Measurements from ENCODE around the gene TAGAP.

Gene TAGAP

GRCh38 chr6:159082039-159082815 is 37.4 kb upstream of the TAGAP start:
- no peak for DNase-seq
- Histone ChIP-seq H3K9me3 (replicated peaks; ENCODE audit: insufficient read depth, low read length) (no peaks in the 10 kb centered on the region), H2AFZ (ENCODE audit: low read length) (no peak overlapping the region), H3K4me1 (ENCODE audit: low read length) (no peaks in the 10 kb centered on the region), H3K36me3 (replicated peaks; ENCODE audit: insufficient read depth, low read length) (no peaks in the 10 kb centered on the region), H3K9me2 (replicated peaks; ENCODE audit: insufficient read depth, low read length) (no peaks in the 10 kb centered on the region), H3K4me3 (ENCODE audit: low read length) (no peak overlapping the region), H3K27ac (ENCODE audit: low read length) (no peak overlapping the region), H3F3A (ENCODE audit: insufficient read depth, low read length) (no peaks in the 10 kb centered on the region), H3K79me2 (ENCODE audit: low read length) (no peaks in the 10 kb centered on the region), H3K27me3 (replicated peaks; ENCODE audit: insufficient read depth, low read length) (no peaks in the 10 kb centered on the region), H4K20me1 (ENCODE audit: insufficient read depth, low read length) (no peaks in the 10 kb centered on the region), H3K4me2 (ENCODE audit: low read depth, low read length) (no peak overlapping the region), H3K9ac (ENCODE audit: low read length) (no peak overlapping the region)
- no peak for TF ChIP-seq CTCF (IDR thresholded peaks at IDR 0.05; ENCODE audit: low read length)
- TF ChIP-seq EZH2phosphoT487 (IDR thresholded peaks at IDR 0.05; ENCODE audit: low read length): no peak

GRCh38 chr6:159080217-159080976 is 35.6 kb upstream of the TAGAP start:
- Histone ChIP-seq H3K4me2 (ENCODE audit: low read depth, low read length) (no peak overlapping the region), H3K4me3 (ENCODE audit: low read length) (no peak overlapping the region), H3K79me2 (ENCODE audit: low read length) (no peaks in the 10 kb centered on the region), H4K20me1 (ENCODE audit: insufficient read depth, low read length) (no peaks in the 10 kb centered on the region), H3K9me2 (replicated peaks; ENCODE audit: insufficient read depth, low read length) (no peaks in the 10 kb centered on the region), H3K27ac (ENCODE audit: low read length) (no peak overlapping the region), H3K27me3 (replicated peaks; ENCODE audit: insufficient read depth, low read length) (no peaks in the 10 kb centered on the region), H3K36me3 (replicated peaks; ENCODE audit: insufficient read depth, low read length) (no peaks in the 10 kb centered on the region), H3F3A (ENCODE audit: insufficient read depth, low read length) (no peaks in the 10 kb centered on the region), H3K9ac (ENCODE audit: low read length) (no peak overlapping the region), H3K9me3 (replicated peaks; ENCODE audit: insufficient read depth, low read length) (no peaks in the 10 kb centered on the region), H3K4me1 (ENCODE audit: low read length) (no peaks in the 10 kb centered on the region), H2AFZ (ENCODE audit: low read length) (no peak overlapping the region)
- TF ChIP-seq CTCF (IDR thresholded peaks at IDR 0.05; ENCODE audit: low read length) (no peak), EZH2phosphoT487 (IDR thresholded peaks at IDR 0.05; ENCODE audit: low read length) (no peak), EZH2 (optimal IDR thresholded peaks at IDR 0.05; ENCODE audit: low read depth, low read length) (no peak)
- no peak for DNase-seq

- H3K4me2 ChIP-seq (ENCODE audit: low read depth, low read length): no peak overlapping the region
- no peaks in the 10 kb centered on the region for H3K27me3 ChIP-seq (replicated peaks; ENCODE audit: insufficient read depth, low read length)
- no peaks in the 10 kb centered on the region for H3K4me1 ChIP-seq (ENCODE audit: low read length)
- no peaks in the 10 kb centered on the region for H3F3A ChIP-seq (ENCODE audit: insufficient read depth, low read length)
- no peaks in the 10 kb centered on the region for H3K9me3 ChIP-seq (replicated peaks; ENCODE audit: insufficient read depth, low read length)
- no peak overlapping the region for H3K9ac ChIP-seq (ENCODE audit: low read length)
- no peaks in the 10 kb centered on the region for H3K36me3 ChIP-seq (replicated peaks; ENCODE audit: insufficient read depth, low read length)
- no peak overlapping the region for H2AFZ ChIP-seq (ENCODE audit: low read length)
- H4K20me1 ChIP-seq (ENCODE audit: insufficient read depth, low read length): no peaks in the 10 kb centered on the region
- H3K4me3 ChIP-seq (ENCODE audit: low read length): no peak overlapping the region
- no peaks in the 10 kb centered on the region for H3K79me2 ChIP-seq (ENCODE audit: low read length)
- TF ChIP-seq EZH2phosphoT487 (IDR thresholded peaks at IDR 0.05; ENCODE audit: low read length) (no peak), CTCF (IDR thresholded peaks at IDR 0.05; ENCODE audit: low read length) (no peak), EZH2 (optimal IDR thresholded peaks at IDR 0.05; ENCODE audit: low read depth, low read length) (no peak)
- no peak overlapping the region for H3K27ac ChIP-seq (ENCODE audit: low read length)
- DNase-seq: no peak
- no peaks in the 10 kb centered on the region for H3K9me2 ChIP-seq (replicated peaks; ENCODE audit: insufficient read depth, low read length)
Measured at GRCh38 chr6:159079367-159079766, 34.6 kb upstream of the TAGAP start.
